Activated T-cell treated with anti-CD3 and anti-CD28 coated beads, Interleukin-2, amount 50 U/mL, for 1 hour (primary cell): ENCODE results near the gene POU2F1.

Experiments used
- DNase-seq: peaks from one replicate; pipeline ENCODE4 v3.0.0-alpha.2; 2020

POU2F1 gene

GRCh38 chr1:167371030-167371429 lies 150.3 kb downstream of the POU2F1 start:
- DNase-seq: no peak

DNA sequence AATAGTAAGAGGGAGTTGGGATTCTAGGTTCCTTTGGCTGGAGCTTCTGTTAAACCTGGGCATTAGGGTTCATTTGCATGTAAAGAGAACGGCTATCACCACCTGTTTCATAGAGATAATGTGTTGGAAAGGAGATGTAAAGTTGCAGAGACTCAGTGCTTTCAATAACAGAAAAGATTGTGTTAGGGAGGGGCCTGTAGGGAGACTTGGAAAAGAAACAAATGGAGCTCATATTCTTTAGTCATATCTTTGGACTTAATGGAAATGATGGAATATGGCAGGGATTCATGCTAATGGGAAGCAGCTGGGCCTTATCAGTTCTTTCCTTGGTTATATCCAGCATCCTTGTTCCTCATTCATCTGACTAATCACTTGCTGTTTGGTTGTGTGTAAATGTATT lies 152.7 kb downstream of the POU2F1 start:
- no peak for DNase-seq

DNA sequence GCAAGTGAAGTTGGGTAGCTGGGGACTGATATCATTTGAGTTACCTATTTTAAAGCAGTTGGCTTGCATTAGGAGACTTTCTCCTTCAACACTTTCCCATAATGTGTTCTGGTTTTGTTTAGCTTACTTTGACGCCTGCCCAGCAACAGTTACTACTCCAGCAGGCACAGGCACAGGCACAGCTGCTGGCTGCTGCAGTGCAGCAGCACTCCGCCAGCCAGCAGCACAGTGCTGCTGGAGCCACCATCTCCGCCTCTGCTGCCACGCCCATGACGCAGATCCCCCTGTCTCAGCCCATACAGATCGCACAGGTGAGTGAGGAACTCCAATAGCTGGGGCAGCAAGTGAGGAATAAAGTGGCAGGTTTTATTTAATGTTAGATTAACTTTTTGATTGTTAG lies 153.3 kb downstream of the POU2F1 start:
- DNase-seq: no peak

- DNase-seq: no peak
Measured at GRCh38 chr1:167375949-167376348, 155.3 kb downstream of the POU2F1 start.

DNA sequence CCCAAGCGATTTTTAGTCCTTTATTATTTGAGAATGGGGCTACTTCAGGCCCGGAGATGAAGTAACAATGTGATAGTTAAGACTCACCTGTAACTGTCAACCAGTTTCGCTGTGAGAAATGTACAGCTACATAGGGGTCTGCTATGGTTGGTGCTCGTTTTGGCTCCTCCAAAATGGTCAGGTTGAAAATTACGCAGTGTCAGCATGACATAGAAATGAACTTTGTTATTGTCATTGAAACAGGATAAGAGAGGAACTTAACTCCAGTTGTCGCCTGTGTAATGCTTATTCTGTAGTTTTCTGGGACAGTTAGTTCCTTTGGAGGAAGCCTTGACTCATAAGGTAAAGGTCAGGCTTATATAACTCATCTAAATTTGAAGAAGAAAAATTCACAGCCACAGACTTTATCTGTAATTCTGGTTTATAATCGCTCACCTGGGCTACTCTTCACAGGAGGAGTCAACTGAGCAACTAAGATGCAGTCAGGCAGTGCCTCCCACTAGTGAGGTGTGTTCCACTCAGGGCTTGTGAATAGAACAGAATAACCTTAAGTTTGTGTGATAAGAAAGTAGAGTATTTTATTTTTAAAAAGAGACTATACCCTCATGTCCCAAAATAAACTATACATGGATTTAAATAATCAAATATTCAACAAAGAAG lies 166.7 kb downstream of the POU2F1 start:
- DNase-seq: no peak

GRCh38 chr1:167388976-167389375 lies 168.3 kb downstream of the POU2F1 start:
- DNase-seq: no peak

DNA sequence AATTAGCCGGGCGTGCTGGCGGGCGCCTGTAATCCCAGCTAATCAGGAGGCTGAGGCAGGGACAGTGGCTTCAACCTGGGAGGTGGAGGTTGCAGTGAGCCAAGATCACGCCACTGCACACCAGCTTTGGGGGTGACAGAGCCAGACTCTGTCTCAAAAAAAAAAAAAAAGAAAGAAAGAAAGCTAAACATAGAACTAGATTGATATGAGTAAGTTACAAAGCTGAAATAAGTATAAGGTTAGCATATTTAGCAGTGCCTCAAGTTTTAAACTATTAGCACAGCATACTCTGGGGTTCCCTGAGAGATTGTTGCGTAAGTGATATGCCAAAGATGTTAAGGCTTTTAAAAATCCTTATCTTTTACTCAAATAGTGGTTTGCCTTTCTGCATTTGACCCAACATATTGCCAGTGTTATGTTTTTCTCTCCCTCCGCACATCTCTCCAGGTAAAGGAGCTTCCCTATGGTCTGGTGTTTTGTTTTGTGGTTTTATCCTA lies 171.6 kb downstream of the POU2F1 start:
- DNase-seq: no peak

- no peak for DNase-seq
Measured at GRCh38 chr1:167400359-167400953, 179.8 kb downstream of the POU2F1 start.

- peak; percentile 43 for DNase-seq
Measured at GRCh38 chr1:167401260-167401873, 180.7 kb downstream of the POU2F1 start.

DNA sequence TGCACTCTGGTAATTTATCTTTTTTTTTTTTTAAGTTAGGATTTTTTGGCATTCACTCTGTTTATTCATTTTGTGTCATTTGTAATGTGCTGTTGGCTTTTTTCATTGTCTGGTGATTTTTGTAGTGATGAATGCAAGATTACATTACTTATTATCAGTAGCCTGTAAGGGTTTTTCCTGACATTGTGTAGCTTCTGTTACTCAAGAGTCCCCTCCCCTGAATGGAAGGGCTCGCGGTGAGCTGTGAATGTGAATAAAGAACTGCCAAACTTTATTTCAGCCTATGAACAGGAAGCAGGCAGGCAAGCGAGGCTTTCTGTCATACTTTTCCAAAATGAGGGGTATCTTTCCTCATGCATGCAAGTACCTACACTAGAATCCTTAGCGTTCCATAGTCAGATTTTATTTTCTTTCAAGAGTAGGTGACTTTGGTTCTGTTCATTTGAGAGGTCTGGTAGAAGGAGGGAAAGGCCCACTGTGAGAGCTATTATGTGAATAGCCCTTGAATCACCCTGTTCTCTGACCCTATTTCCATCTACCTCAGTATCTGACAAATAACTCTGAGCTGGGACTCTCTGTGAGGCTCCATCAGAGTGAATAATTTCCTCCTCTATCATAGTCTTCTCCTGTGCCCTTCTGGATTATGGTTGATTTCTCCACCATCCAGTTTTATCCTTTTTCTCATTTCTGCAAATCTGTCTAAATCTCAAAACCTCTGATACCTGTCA lies 183.6 kb downstream of the POU2F1 start:
- DNase-seq: no peak

DNA sequence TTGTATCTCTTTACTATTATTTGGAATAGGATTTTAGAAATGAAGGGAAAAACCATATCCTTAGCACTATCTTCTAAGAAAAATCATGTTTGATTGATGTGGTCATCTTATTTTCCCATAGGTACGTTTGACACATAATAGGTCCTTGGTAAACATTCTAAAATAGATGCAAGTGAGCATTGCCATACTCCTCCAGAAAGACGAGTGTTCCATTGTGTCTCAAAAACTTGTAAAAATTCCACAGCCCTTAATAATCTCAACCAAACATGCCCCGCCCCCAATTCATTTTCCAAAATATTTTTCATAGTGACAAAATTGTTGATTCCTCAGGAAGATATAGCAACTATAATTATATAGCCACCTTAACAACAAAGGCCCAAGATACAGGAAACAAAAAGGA lies 184.2 kb downstream of the POU2F1 start:
- no peak for DNase-seq

DNA sequence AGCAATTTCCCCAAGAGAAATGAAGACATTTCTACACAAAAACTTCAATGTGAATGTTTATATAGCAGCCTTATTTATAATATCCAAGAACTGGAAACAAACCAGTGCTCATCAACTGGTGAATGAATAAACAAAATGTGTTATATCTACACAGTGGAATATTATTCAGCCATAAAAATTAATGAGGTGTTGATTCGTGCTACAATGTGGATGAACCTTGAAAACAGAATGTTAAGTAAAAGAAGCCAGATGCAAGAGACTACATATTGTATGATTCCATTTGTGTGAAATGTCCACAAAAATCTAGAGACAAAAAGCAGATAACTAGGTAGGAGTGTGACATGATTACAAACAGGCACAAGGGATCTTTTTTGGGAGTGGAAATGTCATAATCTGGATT lies 187.7 kb downstream of the POU2F1 start:
- no peak for DNase-seq

DNA sequence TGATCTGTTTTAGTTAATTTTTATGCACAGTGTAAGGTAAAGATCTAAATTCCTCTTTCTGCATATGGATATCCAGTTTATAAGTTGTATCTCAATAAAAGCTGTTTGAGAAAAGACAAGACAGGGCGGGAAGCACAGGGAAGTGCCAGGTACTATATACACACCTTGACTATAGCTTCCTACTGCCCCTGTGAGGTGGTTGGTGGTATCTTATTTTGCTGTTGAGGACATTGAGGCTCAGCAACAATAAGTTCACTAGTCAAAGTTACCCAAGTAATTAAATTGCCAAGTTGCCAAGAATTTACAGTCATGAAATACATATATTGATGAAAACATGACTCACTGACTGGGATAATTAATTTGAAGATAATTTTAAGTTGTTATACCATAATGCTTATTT lies 188.5 kb downstream of the POU2F1 start:
- no peak for DNase-seq

- no peak for DNase-seq
Measured at GRCh38 chr1:167412072-167412471, 191.4 kb downstream of the POU2F1 start.

DNA sequence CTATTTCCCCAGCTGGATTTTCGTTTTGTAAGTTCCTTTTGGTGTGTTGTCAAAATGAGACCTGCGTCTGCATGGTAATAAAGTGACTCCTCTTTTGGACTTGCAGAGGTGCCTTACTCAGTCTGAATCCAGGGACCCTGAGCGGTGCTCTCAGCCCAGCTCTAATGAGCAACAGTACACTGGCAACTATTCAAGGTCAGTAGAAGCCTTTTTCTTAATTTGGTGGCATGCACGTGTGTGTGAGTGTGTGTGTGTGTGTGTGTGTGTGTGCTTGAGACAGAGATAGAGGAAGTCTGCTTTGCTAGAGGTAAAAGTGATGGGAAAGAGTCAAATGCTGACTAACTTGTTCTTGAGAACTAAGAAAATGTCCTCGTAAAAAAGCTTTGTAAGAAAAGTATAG lies 192.2 kb downstream of the POU2F1 start:
- DNase-seq: no peak

DNA sequence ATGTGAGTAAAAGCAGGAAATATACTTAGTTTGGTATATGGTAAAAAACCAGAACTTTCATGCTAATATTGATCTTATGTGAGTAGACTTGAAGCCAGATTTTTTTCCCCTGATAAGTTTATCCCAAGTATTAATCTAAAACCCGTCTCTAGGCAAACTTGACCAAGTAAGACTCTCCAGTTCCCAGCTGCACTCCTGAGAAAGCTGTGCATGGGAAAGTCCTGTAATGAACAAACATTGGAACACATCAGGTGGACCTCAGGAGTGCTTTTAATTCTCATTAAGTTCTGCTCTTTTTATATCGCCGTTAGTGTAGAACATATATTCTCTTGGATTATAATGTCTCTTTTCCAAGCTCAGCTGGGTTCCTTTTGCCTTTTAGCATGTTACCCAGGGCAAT lies 192.6 kb downstream of the POU2F1 start:
- no peak for DNase-seq

GRCh38 chr1:167416506-167416905 lies 195.8 kb downstream of the POU2F1 start:
- no peak for DNase-seq

DNA sequence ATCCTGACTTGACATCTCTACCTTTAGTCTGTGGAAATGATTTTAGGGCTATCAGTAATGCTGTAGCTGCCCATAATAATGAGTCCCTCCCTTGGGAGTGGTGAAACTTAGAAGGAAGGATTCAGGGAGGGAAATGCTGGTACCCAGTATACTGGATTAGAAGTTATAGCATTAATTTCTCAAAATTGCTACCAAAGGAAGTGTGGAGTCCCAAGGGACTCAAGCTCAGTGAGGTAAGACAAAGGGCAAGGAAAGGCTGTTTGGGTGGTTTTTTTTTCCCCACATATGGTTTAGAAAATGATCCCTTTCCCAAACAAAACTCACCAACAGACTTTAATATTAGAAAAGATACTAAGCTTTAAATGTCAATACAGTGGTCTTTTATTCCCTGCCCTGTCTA lies 197.7 kb downstream of the POU2F1 start:
- DNase-seq: no peak

DNA sequence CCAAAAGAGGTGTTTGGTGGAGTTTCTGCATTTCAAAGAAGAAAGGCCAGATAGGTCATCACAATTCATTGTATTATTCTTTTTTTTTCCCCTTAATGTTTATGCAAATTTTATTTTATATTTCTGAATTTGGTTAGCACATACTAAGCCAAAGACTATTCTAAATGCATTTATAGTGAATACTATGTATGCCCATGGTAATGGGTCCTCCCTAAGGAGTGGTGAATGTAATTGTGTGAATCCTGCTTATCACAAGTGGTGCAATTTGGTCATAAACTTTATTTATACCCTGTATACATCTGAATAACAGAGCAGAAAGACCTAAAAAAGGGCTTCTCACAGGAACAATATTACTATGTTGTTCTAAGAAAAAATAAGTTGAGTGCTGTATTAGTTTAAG lies 198.6 kb downstream of the POU2F1 start:
- DNase-seq: no peak

DNA sequence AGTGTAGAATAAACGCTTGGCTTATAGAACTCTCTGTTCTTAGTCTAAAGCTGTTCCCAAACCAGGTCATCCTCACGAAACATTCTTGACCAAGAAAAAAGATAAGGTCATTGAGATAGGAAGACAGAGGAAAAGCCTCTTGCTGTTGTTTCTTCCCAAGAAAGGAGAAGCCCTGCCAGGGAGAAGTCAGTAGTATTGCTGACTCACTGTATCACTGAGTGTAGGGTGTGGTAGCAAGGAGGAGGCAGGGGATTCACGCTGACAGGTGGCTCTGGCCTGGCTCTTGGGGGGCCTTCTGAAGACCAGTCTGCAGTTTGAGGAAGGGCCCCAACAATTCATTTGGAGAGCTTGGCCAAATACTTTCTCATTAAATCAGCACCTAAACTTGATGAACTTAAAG lies 199.8 kb downstream of the POU2F1 start:
- DNase-seq: no peak

DNA sequence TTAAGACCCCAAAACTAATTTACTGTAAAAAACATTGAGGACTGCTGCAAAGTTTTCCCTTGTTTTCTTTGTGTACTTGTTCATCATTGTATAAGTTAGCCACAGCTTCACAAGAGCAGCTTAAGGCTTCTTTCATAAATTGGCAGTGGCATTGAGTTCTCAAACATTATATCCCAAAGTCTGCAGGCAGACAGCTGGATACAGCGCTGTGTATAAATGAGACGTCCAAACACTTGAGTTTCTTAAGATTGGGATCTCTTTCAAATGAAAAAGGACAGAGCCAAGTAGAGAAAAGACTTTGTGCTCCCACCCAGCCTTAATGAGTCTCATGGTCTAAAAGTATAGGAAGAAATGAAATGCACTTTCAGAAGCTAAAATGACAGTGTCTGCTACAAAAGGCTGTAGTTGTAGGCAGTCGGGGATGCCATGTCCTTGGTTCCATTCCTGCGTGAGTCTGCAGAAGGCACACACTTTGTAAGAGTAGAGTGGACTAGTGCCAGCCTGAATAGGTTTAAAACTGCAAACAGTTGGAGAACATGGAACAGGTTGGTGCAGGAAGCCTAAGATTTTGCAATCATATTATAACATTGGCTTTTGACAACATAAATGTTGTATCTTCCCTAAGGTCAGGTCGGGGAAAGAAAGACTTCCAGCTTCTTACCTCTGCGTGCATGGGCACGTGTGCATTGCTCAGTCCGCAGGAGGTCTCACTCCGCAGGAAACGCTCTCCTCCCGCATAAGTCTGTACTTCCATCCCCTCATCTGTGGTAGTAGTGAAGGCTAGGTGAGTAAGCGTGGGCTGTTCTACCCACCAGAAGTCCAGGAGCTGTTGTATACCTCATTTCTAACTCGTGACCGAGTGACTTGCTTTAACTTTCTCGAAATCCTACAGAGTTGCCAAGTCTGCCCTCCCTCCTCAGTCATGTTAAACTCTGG lies 203.3 kb downstream of the POU2F1 start:
- no peak for DNase-seq

GRCh38 chr1:167425482-167425881 lies 204.8 kb downstream of the POU2F1 start:
- no peak for DNase-seq

DNA sequence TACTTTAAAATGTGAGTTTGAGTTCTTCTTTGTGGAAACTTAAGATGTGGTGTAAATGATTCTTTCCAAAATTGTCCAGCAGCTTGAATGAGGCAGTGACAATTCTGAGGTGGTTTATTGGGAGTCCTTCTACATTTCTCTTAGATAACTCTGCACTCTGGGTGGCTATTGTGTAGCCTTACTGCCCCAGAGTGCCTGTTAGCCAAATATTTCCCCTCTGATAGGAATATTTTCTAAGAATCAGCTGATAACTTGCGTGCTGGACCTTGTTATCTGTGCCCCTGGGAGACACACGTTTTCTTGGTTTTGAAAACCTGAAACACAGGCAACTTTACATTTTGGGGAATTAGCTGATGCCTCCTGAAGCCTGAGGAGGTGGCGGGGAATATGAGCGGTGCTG lies 206.0 kb downstream of the POU2F1 start:
- DNase-seq: no peak
